Peyer's patch (tissue), 4 donors: ENCODE measurements around the gene PTGFRN. TPM values are rescaled to one million over a fixed set of nuclear protein-coding genes. Genes with fewer than 3 reads are reported as not detected.

Experiments
- DNase-seq, 3 donors: peaks; one replicate each; pipeline ENCODE4 v3.0.0-alpha.2; 2017 to 2019
- H3K27ac ChIP-seq, 4 donors: fragments of 200-600 bp; sonication (generic); one replicate each; pipeline ENCODE4 v1.5.1; 2016 to 2019
- H3K27me3 ChIP-seq, 2 donors: fragments of 200-600 bp; sonication (generic); one replicate each; pipeline ENCODE4 v1.5.1; 2019
- H3K36me3 ChIP-seq, 3 donors: fragments of 200-600 bp; sonication (generic); one replicate each; pipeline ENCODE4 v1.5.1; 2016 to 2019
- H3K4me1 ChIP-seq, 4 donors: fragments of 200-600 bp; sonication (generic); one replicate each; pipeline ENCODE4 v1.5.1; 2016 to 2019
- H3K4me3 ChIP-seq, 4 donors: fragments of 200-600 bp; sonication (generic); 1 replicate in 3 of 4; 2 replicates in 1 of 4; pipeline ENCODE4 v1.5.1; 2016 to 2019; ENCODE audit warnings: mild to moderate bottlenecking in 1 of 4
- H3K9me3 ChIP-seq, 4 donors: fragments of 200-600 bp; sonication (generic); one replicate each; pipeline ENCODE4 v1.5.1; 2016 to 2019; ENCODE audit warnings: mild to moderate bottlenecking in 1 of 4
- POLR2A ChIP-seq, 2 donors: fragments of 450-650 bp; IDR thresholded peaks; one replicate each; pipeline ENCODE4 v1.5.1; 2017; ENCODE audit warnings: antibody characterized with exemption in 2 of 2, mild to moderate bottlenecking in 2 of 2, moderate library complexity in 2 of 2
- total RNA-seq, 4 donors: library from RNA; depleted of rRNA; stranded (reverse); fragments of >200 nt; gene quantifications; one replicate each; pipeline ENCODE4 v1.1.0, GENCODE V29; 2016
- TF ChIP-seq, protein P1 (sequence below), 6 experiments: fragments of 450-650 bp in 4 of 6; fragments of 200-600 bp in 2 of 6; sonication (generic) in 1 of 6; IDR thresholded peaks; one replicate each; pipeline ENCODE4 v1.5.1; 2017 to 2019; ENCODE audit warnings: antibody characterized with exemption in 6 of 6, mild to moderate bottlenecking in 3 of 6, moderate library complexity in 1 of 6

PTGFRN gene
- total RNA-seq, 4 donors from 2014 or later: 20.6 to 66.6 (median 54.3) TPM

DNA sequence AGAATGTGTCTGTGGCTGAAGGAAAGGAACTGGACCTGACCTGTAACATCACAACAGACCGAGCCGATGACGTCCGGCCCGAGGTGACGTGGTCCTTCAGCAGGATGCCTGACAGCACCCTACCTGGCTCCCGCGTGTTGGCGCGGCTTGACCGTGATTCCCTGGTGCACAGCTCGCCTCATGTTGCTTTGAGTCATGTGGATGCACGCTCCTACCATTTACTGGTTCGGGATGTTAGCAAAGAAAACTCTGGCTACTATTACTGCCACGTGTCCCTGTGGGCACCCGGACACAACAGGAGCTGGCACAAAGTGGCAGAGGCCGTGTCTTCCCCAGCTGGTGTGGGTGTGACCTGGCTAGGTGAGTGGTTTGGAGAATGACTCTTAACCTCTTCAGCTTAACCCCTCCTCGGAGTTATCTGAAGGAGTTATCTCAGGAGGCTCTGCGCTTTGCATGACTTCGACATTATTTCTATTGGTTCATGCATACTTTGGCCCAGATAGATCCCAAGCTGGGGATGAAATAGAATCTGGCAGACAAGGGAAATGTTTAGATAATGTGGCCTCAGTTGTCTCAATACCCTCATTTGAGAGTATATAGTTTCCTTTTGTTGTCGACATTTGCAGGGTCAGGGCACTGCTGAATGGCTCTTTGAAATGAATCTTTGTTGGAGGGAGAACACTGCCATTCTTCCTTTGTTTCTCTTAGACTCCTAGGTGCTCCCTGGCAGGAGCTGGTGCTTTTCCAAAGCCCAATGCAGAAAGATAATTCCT is 39.7 kb downstream of the PTGFRN start:
- Histone ChIP-seq H3K36me3 (peaks cover 0 to 32% (median 0%) of the 10 kb centered on the region in 3 donors), H3K27me3 (no peaks in the 10 kb centered on the region), H3K4me3 (no peak overlapping the region), H3K27ac (peak overlapping the region in 2 of 4 donors; percentile 17 to 73), H3K4me1 (no peaks in the 10 kb centered on the region), H3K9me3 (no peaks in the 10 kb centered on the region)
- TF ChIP-seq POLR2A (IDR thresholded peaks at IDR 0.05): no peak
- TF ChIP-seq, protein P1, sequence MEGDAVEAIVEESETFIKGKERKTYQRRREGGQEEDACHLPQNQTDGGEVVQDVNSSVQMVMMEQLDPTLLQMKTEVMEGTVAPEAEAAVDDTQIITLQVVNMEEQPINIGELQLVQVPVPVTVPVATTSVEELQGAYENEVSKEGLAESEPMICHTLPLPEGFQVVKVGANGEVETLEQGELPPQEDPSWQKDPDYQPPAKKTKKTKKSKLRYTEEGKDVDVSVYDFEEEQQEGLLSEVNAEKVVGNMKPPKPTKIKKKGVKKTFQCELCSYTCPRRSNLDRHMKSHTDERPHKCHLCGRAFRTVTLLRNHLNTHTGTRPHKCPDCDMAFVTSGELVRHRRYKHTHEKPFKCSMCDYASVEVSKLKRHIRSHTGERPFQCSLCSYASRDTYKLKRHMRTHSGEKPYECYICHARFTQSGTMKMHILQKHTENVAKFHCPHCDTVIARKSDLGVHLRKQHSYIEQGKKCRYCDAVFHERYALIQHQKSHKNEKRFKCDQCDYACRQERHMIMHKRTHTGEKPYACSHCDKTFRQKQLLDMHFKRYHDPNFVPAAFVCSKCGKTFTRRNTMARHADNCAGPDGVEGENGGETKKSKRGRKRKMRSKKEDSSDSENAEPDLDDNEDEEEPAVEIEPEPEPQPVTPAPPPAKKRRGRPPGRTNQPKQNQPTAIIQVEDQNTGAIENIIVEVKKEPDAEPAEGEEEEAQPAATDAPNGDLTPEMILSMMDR (IDR thresholded peaks at IDR 0.05): no peak
- no peak for DNase-seq

DNA sequence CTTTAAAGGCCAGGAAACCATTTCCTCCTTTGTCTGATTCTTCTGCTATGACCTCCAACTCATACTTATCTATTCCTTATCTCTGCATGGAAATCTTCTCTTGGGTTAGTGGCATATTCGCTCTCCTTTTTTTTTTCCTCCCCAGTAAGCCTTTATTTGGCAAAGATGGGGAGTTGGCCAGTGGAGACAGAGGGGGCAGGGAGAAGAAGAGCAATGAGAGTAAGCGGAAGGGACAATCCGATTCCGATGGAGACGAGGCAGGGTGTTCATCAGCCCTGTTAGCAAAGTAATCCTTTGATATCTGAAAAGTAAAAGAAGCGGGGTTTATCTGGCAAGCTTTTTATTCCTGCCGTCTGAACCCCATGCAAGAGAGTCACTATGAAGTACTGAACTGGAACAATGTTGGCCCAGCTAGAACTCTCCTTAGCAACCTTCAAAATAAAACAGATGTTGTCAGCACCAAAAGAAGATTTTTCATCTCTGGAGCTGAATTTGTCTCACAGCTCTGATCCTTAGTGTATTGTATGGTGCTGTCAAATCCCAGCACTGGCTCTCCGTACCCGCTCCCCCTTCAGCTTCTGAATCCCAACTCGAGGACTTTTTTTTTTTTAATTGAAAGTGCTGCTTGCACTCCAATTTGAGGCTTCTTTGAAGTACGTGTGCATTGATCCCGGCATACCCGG is 40.9 kb downstream of the PTGFRN start:
- Histone ChIP-seq H3K9me3 (no peaks in the 10 kb centered on the region), H3K4me3 (no peak overlapping the region), H3K4me1 (no peaks in the 10 kb centered on the region), H3K36me3 (peaks cover 0 to 20% (median 0%) of the 10 kb centered on the region in 3 donors), H3K27me3 (no peaks in the 10 kb centered on the region), H3K27ac (peak overlapping the region in 2 of 4 donors; percentile 17 to 73)
- no peak for TF ChIP-seq POLR2A (IDR thresholded peaks at IDR 0.05)
- TF ChIP-seq, protein P1 (IDR thresholded peaks at IDR 0.05): no peak
- no peak for DNase-seq

DNA sequence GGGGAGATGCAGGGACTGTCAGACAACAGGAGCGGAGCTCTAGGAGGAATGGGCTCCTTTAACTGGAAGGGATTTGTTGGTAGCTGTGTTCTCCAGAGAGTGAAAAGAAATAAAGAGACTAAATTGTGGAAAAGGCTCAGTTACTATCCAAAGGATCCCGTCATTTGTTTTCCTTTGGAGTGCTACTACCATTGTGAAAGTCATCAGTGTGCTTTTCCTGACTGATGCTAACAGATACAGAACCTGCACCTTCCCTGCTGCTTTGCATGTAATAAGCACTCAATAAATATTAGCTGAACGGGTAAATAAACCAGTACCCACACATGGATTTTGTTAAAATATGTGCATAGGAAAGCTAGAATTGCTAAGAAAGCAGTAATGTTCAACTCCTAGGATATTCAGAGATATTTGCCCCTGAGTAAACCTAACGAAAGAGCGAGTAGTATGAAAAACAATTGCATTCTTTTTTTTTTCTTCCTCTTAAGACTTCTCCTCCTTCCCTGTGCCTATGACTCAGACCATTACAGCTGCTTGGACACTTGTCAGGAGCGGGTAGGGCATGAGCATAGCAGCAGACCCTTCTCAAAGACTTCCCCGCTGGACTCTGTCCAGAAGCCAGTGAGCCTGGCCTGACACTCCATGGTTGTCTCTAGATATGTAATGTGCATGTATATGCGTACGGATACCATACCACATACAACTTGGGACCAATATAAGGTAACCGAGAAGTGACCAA is 41.7 kb downstream of the PTGFRN start:
- TF ChIP-seq, protein P1 (IDR thresholded peaks at IDR 0.05): no peak
- TF ChIP-seq POLR2A (IDR thresholded peaks at IDR 0.05): no peak
- Histone ChIP-seq H3K4me3 (no peak overlapping the region), H3K36me3 (peaks cover 0 to 13% (median 0%) of the 10 kb centered on the region in 3 donors), H3K27me3 (no peaks in the 10 kb centered on the region), H3K27ac (peak overlapping the region in 2 of 4 donors; percentile 29 to 73), H3K9me3 (no peaks in the 10 kb centered on the region), H3K4me1 (no peaks in the 10 kb centered on the region)
- no peak for DNase-seq

DNA sequence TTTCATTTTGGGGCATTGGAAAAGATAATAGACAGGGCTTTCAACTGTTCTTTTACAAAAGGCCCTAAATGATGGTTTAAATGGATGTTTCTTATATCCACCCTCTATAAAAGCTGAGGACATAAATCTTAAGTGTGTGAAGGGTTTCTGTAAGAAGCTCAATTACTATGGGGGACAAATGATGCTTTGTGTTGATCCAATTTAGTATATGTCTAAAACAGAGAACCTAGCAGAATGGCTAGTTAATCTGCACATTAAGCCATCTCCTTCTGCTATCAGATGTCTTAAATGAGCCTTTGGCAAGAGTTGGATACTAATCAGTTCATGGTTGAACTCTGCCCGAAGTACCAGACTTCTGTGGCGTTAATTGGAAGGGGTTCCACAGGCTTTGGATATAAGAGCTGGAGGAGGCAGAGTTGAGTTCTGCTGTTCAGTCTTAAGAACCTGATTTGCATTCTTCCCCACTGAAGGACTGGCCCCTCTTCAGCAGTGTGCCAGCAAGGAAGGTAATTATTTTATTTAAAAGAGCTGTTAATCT is 43.1 kb downstream of the PTGFRN start:
- DNase-seq: no peak
- Histone ChIP-seq H3K27me3 (no peaks in the 10 kb centered on the region), H3K4me3 (no peak overlapping the region), H3K9me3 (no peaks in the 10 kb centered on the region), H3K4me1 (no peaks in the 10 kb centered on the region), H3K27ac (no peak overlapping the region), H3K36me3 (peaks cover 0 to 13% (median 0%) of the 10 kb centered on the region in 3 donors)
- TF ChIP-seq, protein P1 (IDR thresholded peaks at IDR 0.05): no peak
- TF ChIP-seq POLR2A (IDR thresholded peaks at IDR 0.05): no peak

DNA sequence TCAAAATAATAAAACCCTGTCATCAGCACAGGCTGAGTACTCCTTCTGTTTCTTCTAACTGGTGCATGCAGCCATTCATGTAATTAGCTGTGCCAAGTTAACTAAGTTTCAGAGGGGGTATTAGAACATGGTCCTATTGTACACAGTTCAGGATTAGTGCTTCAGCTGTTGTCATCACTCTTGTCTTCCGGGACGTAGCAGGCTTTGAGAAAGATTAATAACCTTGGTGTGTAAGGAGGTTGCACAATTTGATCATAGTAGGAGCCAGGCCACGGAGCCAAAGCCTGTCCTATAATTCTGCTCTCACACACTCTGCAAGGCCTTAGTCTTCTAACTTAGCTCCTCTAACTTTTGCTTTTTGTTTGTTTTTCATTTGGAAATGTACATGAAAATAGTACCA is 44.7 kb downstream of the PTGFRN start:
- no peak for DNase-seq
- Histone ChIP-seq H3K4me3 (no peak overlapping the region), H3K27me3 (no peaks in the 10 kb centered on the region), H3K9me3 (no peaks in the 10 kb centered on the region), H3K36me3 (peaks cover 0 to 9% (median 0%) of the 10 kb centered on the region in 3 donors), H3K27ac (no peak overlapping the region), H3K4me1 (peaks cover 0 to 9% (median 0%) of the 10 kb centered on the region in 4 donors)
- TF ChIP-seq, protein P1 (IDR thresholded peaks at IDR 0.05): no peak
- TF ChIP-seq POLR2A (IDR thresholded peaks at IDR 0.05): no peak
